Stimulated activated CD8-positive, alpha-beta memory T cell treated with anti-CD3 and anti-CD28 coated beads, Interleukin-15, amount 100 ng/mL, for 4 hours (primary cell): ENCODE data around the gene SLC31A1.
"Not testable (repeated sequence)": the region's sequence is repeated elsewhere in the genome, so short reads cannot be mapped to it uniquely, and the experiment has no call there.

ENCODE experiments used
- DNase-seq, 2 donors: peaks; one replicate each; pipeline ENCODE4 v3.0.0-alpha.2; 2020; ENCODE audit warnings: low read depth in 2 of 2

SLC31A1 gene

GRCh38 chr9:113220467-113221002 is 809 bp upstream of the SLC31A1 start:
- DNase-seq, result no peak

- DNase-seq, result no peak
Measured at GRCh38 chr9:113221800-113222481, 597 bp downstream of the SLC31A1 start.

- DNase-seq, result no peak
Measured at GRCh38 chr9:113222482-113222841, 1.1 kb downstream of the SLC31A1 start.

GRCh38 chr9:113223963-113224362 is 2.6 kb downstream of the SLC31A1 start:
- no peak for DNase-seq

- no peak for DNase-seq
Measured at GRCh38 chr9:113227436-113227835, 6.1 kb downstream of the SLC31A1 start.

GRCh38 chr9:113228130-113228665 is 6.9 kb downstream of the SLC31A1 start:
- DNase-seq, result no peak

GRCh38 chr9:113231701-113232100 is 10.4 kb downstream of the SLC31A1 start:
- DNase-seq, result no peak

- DNase-seq, result not testable (repeated sequence)
Measured at GRCh38 chr9:113235701-113236255, 14.4 kb downstream of the SLC31A1 start.

- no peak for DNase-seq
Measured at GRCh38 chr9:113237026-113237425, 15.7 kb downstream of the SLC31A1 start.

- DNase-seq, result no peak
Measured at GRCh38 chr9:113238202-113238858, 17.0 kb downstream of the SLC31A1 start.

- DNase-seq, result no peak
Measured at GRCh38 chr9:113238859-113239232, 17.5 kb downstream of the SLC31A1 start.

GRCh38 chr9:113241161-113241560 is 19.8 kb downstream of the SLC31A1 start:
- no peak for DNase-seq

- no peak for DNase-seq
Measured at GRCh38 chr9:113244556-113244955, 23.2 kb downstream of the SLC31A1 start.

- DNase-seq, result no peak
Measured at GRCh38 chr9:113245894-113246293, 24.6 kb downstream of the SLC31A1 start.

- no peak for DNase-seq
Measured at GRCh38 chr9:113246928-113247327, 25.6 kb downstream of the SLC31A1 start.

- no peak for DNase-seq
Measured at GRCh38 chr9:113247640-113248039, 26.3 kb downstream of the SLC31A1 start.

GRCh38 chr9:113249661-113250060 is 28.3 kb downstream of the SLC31A1 start:
- DNase-seq, result not testable (repeated sequence)

- DNase-seq, result no peak
Measured at GRCh38 chr9:113250807-113251206, 29.5 kb downstream of the SLC31A1 start.

GRCh38 chr9:113254991-113255390 is 33.6 kb downstream of the SLC31A1 start:
- DNase-seq, result no peak

- no peak for DNase-seq
Measured at GRCh38 chr9:113255438-113255837, 34.1 kb downstream of the SLC31A1 start.

- DNase-seq, result no peak
Measured at GRCh38 chr9:113257863-113258262, 36.5 kb downstream of the SLC31A1 start.

- DNase-seq, result no peak
Measured at GRCh38 chr9:113258282-113258681, 36.9 kb downstream of the SLC31A1 start.
